GM19397 (cell line): Measurements from ENCODE around the gene SUSD1.

Experiments used
- ATAC-seq: cut with Tn5 transposase; IDR thresholded peaks from one replicate; pipeline ENCODE4 v1.9.1; 2021; ENCODE audit warnings: mild to moderate bottlenecking, moderate library complexity; ENCODE audit not compliant: unreplicated experiment

The SUSD1 gene

GRCh38 chr9:112044881-112045280 lies 130.2 kb downstream of the SUSD1 start:
- ATAC-seq: no peak

- no peak for ATAC-seq
Observed at GRCh38 chr9:112044186-112044585, 130.9 kb downstream of the SUSD1 start.

GRCh38 chr9:112043423-112043822 lies 131.7 kb downstream of the SUSD1 start:
- no peak for ATAC-seq

- no peak for ATAC-seq
Observed at GRCh38 chr9:112042769-112043168, 132.3 kb downstream of the SUSD1 start.

- ATAC-seq: no peak
Observed at GRCh38 chr9:112042244-112042638, 132.9 kb downstream of the SUSD1 start.

GRCh38 chr9:112041536-112042243 lies 133.4 kb downstream of the SUSD1 start:
- ATAC-seq: no peak

- ATAC-seq: no peak
Observed at GRCh38 chr9:112041199-112041535, 133.9 kb downstream of the SUSD1 start.

GRCh38 chr9:112038017-112038408 lies 137.1 kb downstream of the SUSD1 start:
- no peak for ATAC-seq

GRCh38 chr9:112037281-112038016 lies 137.6 kb downstream of the SUSD1 start:
- peak; percentile 37 for ATAC-seq

GRCh38 chr9:112035166-112035826 lies 139.8 kb downstream of the SUSD1 start:
- no peak for ATAC-seq

- ATAC-seq: no peak
Observed at GRCh38 chr9:112034216-112034611, 140.9 kb downstream of the SUSD1 start.

- no peak for ATAC-seq
Observed at GRCh38 chr9:112033237-112034215, 141.6 kb downstream of the SUSD1 start.

- no peak for ATAC-seq
Observed at GRCh38 chr9:112032743-112033142, 142.4 kb downstream of the SUSD1 start.

- ATAC-seq: peak; percentile 45
Observed at GRCh38 chr9:112032009-112032408, 143.1 kb downstream of the SUSD1 start.

GRCh38 chr9:112031400-112031799 lies 143.7 kb downstream of the SUSD1 start:
- ATAC-seq: no peak

GRCh38 chr9:112029921-112030444 lies 145.1 kb downstream of the SUSD1 start:
- no peak for ATAC-seq

- ATAC-seq: peak; percentile 42
Observed at GRCh38 chr9:112028242-112029221, 146.6 kb downstream of the SUSD1 start.

- no peak for ATAC-seq
Observed at GRCh38 chr9:112025850-112026249, 149.2 kb downstream of the SUSD1 start.

GRCh38 chr9:112021742-112022141 lies 153.4 kb downstream of the SUSD1 start:
- no peak for ATAC-seq
